Measurements from ENCODE around the gene CEACAM21.
A peak's percentile ranks its signal among the peaks of the same experiment; 100 is the strongest.

Gene CEACAM21

GRCh38 chr19:41599175-41599966, 23.4 kb downstream of the CEACAM21 start:
- in situ Hi-C loops (cut with HindIII; ENCODE audit: low pct_unique_long_range_greater_than_20kb, low sequenced_read_pairs): no loop called here
- no peak for DNase-seq (ENCODE audit: low read depth in 1 of 2, low spot score in 1 of 2)
- TF ChIP-seq JUND (IDR thresholded peaks at IDR 0.05; ENCODE audit: low read depth): no peak

DNA sequence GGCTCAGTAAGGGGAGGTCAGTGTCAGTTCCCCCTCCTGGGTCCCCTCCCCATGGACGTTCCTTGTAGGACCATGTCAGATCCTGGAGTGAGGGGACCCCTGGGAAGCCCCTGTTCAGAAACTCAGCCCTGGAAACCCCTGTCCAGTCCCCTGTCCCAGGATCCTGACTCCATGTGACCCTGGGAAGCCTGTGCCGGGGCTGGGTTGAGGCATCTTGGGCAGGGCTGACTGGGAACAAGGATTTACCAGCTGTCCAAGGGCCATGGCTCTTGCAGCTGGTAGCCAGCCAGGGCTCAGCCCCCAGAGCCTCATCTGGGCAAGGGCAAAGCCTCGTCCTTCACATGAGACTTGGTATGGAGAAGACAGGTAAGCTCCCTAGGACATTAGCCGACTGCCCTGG, 25.8 kb downstream of the CEACAM21 start:
- in situ Hi-C loops (cut with HindIII; ENCODE audit: low pct_unique_long_range_greater_than_20kb, low sequenced_read_pairs): no loop called here
- DNase-seq (ENCODE audit: low read depth in 1 of 2, low spot score in 1 of 2): no peak
- no peak for TF ChIP-seq JUND (IDR thresholded peaks at IDR 0.05; ENCODE audit: low read depth)

- no peak for DNase-seq (ENCODE audit: low read depth in 1 of 2, low spot score in 1 of 2)
- TF ChIP-seq JUND (IDR thresholded peaks at IDR 0.05; ENCODE audit: low read depth): no peak
- in situ Hi-C loops (cut with HindIII; ENCODE audit: low pct_unique_long_range_greater_than_20kb, low sequenced_read_pairs): no loop called here
Measured at GRCh38 chr19:41604831-41605230, 28.9 kb downstream of the CEACAM21 start.

- no peak for TF ChIP-seq JUND (IDR thresholded peaks at IDR 0.05; ENCODE audit: low read depth)
- DNase-seq (ENCODE audit: low read depth in 1 of 2, low spot score in 1 of 2): no peak
- in situ Hi-C loops (cut with HindIII; ENCODE audit: low pct_unique_long_range_greater_than_20kb, low sequenced_read_pairs): no loop called here
Measured at GRCh38 chr19:41606215-41606837, 30.4 kb downstream of the CEACAM21 start.

DNA sequence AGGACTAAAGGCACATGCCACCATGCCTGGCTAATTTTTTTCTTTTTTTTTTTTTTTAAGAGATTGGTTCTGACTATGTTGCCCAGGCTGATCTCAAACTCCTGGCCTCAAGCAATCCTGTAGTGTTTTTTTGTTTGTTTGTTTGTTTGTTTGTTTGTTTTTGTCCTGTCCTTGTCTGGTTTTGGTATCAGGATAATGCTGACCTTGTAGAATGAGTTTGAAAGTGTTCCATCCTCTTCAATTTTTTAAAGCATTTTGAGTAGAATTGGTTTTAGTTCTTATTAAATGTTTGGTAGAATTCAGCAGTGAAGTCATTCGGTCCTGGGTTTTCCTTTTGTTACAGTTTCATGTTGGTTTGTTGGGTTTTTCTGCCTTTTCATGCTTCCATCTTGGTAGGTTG, 31.7 kb downstream of the CEACAM21 start:
- in situ Hi-C loops (cut with HindIII; ENCODE audit: low pct_unique_long_range_greater_than_20kb, low sequenced_read_pairs): no loop called here
- no peak for TF ChIP-seq JUND (IDR thresholded peaks at IDR 0.05; ENCODE audit: low read depth)
- no peak for DNase-seq (ENCODE audit: low read depth in 1 of 2, low spot score in 1 of 2)

DNA sequence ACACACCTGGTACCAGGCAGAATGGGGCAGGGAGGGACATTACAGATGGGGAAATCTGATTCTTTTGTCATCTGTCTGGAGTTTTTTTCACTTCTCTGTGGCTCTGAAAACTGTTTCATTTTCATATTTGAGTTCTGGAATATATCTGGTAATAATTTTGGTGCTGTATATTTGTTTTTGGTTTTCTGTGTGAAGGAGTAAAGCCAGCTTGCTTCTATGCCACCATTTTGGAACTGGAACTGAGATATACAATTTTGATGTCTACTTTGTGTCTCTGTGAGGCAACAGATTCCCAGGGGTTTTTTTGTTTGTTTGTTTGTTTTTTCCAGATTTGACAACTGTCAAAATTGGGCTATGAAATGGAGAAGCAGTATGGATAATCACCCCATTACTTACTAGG, 34.8 kb downstream of the CEACAM21 start:
- in situ Hi-C loops (cut with HindIII; ENCODE audit: low pct_unique_long_range_greater_than_20kb, low sequenced_read_pairs): no loop called here
- no peak for DNase-seq (ENCODE audit: low read depth in 1 of 2, low spot score in 1 of 2)
- TF ChIP-seq JUND (IDR thresholded peaks at IDR 0.05; ENCODE audit: low read depth): no peak

DNA sequence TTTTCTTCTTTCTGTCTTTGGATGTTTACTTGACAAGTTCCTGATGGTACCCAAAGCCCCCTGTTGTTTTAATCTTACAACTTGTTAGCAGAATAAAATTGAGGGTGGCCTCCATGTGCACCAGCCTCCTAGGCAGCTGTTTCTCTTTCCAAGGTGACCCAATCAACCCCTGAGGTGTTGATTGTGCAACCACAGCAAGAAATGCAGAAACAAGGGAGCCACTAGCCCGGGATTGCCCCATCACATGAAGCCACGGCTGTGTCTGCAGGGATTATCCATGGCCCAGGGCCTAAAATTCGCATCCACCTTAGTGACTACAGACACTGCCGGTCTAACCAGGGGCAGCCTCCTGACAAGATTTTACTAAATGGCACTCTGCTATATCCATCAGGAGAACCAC, 36.5 kb downstream of the CEACAM21 start:
- TF ChIP-seq JUND (IDR thresholded peaks at IDR 0.05; ENCODE audit: low read depth): no peak
- DNase-seq (ENCODE audit: low read depth in 1 of 2, low spot score in 1 of 2): no peak
- in situ Hi-C loops (cut with HindIII; ENCODE audit: low pct_unique_long_range_greater_than_20kb, low sequenced_read_pairs): no loop called here

GRCh38 chr19:41615207-41615606, 39.2 kb downstream of the CEACAM21 start:
- no peak for DNase-seq (ENCODE audit: low read depth in 1 of 2, low spot score in 1 of 2)
- no peak for TF ChIP-seq JUND (IDR thresholded peaks at IDR 0.05; ENCODE audit: low read depth)
- in situ Hi-C loops (cut with HindIII; ENCODE audit: low pct_unique_long_range_greater_than_20kb, low sequenced_read_pairs): no loop called here

DNA sequence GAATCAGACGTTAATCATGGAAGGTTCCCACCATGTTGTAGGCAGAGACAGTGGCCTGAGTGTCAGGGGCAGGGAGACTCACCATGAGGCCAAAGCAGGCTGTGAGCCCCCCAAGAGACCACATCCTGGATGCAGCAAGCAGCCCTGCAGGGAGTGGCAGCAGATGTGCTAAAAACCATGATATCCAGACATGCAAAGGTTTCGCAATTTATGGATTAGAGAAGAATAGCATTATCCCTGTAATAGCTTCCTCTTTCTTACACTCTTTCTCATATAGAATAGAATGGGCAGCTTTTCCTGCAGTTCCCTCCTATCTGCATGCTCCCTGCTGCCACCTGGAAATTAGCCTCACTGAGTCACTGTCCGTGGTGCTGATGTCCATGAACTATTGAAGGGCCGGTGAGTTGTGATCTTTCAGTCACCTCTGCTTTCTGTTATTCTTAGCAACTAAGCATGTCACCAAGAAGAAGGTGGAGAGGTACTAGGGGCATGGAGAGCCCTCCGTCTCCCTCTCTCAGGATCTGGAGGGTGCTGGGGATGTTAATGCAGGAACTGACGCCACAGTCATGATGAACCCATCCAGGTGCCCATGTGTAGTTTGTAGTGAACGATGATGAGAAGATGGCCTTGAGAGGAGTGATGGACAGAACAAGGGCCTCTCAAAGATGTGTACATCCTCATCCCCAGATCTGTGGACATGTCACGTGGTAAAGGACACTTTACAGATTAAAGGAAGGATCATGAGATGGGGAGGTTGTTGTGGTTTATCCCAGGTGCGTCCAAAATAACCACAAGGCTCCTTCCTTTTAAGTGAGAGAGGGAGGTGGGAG, 41.0 kb downstream of the CEACAM21 start:
- in situ Hi-C loops (cut with HindIII; ENCODE audit: low pct_unique_long_range_greater_than_20kb, low sequenced_read_pairs): no loop called here
- no peak for TF ChIP-seq JUND (IDR thresholded peaks at IDR 0.05; ENCODE audit: low read depth)
- DNase-seq (ENCODE audit: low read depth in 1 of 2, low spot score in 1 of 2): peak; percentile 46 to 66

DNA sequence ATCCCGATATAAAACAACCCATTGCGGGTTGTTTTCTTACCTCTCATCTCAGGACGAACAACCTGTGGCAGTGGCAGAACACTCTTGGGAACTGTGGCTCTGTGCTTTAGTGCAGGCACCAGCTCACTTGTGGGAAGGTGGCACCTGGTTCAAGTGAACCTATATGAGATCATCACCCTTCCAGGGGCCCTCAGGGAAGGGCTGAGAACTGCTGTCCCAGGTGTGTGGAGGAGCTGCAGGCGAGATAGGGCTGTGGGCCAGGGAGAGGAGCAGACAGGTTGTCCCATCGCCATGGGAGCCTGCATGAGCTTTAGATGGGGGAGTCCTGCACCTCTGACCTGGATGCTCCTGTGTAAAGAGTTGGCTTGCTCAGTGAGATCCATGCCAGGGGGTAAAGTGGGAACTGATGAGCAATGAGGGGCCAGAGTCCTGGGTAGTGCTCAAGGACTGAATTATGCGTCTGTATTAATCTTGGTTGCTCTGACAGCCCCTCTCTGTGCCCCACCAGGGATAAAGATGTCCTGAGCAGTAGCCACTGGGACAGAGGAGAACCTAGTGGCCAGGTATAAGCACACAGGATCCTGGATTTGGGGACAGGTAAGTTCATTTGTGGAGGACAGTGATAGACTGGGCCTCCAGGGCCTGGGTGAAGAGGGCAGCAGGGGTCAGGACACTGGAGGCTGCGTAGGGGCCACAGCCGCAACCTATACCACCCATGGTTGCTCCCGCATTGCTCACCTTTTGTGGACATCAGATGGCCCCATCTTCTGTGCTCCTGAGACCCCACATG, 42.2 kb downstream of the CEACAM21 start:
- TF ChIP-seq JUND (IDR thresholded peaks at IDR 0.05; ENCODE audit: low read depth): no peak
- no peak for DNase-seq (ENCODE audit: low read depth in 1 of 2, low spot score in 1 of 2)
- in situ Hi-C loops (cut with HindIII; ENCODE audit: low pct_unique_long_range_greater_than_20kb, low sequenced_read_pairs): no loop called here

- DNase-seq (ENCODE audit: low read depth in 1 of 2, low spot score in 1 of 2): no peak
- no peak for TF ChIP-seq JUND (IDR thresholded peaks at IDR 0.05; ENCODE audit: low read depth)
Measured at GRCh38 chr19:41619018-41619556, 43.1 kb downstream of the CEACAM21 start.

GRCh38 chr19:41620171-41620570, 44.2 kb downstream of the CEACAM21 start:
- in situ Hi-C loops (cut with HindIII; ENCODE audit: low pct_unique_long_range_greater_than_20kb, low sequenced_read_pairs): no loop called here
- no peak for DNase-seq (ENCODE audit: low read depth in 1 of 2, low spot score in 1 of 2)
- TF ChIP-seq JUND (IDR thresholded peaks at IDR 0.05; ENCODE audit: low read depth): no peak

More at GRCh38 chr19:41619018-41619556, 43.1 kb downstream of the CEACAM21 start:
- in situ Hi-C loops (cut with HindIII; ENCODE audit: low pct_unique_long_range_greater_than_20kb, low sequenced_read_pairs): no loop called here

Data from T47D (cell line).